Measurements from ENCODE around the gene RGS4.

- TF ChIP-seq, protein P1, sequence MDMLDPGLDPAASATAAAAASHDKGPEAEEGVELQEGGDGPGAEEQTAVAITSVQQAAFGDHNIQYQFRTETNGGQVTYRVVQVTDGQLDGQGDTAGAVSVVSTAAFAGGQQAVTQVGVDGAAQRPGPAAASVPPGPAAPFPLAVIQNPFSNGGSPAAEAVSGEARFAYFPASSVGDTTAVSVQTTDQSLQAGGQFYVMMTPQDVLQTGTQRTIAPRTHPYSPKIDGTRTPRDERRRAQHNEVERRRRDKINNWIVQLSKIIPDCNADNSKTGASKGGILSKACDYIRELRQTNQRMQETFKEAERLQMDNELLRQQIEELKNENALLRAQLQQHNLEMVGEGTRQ (CRISPR knock-in tag; IDR thresholded peaks at IDR 0.05): no peak
- TF ChIP-seq, protein P2, sequence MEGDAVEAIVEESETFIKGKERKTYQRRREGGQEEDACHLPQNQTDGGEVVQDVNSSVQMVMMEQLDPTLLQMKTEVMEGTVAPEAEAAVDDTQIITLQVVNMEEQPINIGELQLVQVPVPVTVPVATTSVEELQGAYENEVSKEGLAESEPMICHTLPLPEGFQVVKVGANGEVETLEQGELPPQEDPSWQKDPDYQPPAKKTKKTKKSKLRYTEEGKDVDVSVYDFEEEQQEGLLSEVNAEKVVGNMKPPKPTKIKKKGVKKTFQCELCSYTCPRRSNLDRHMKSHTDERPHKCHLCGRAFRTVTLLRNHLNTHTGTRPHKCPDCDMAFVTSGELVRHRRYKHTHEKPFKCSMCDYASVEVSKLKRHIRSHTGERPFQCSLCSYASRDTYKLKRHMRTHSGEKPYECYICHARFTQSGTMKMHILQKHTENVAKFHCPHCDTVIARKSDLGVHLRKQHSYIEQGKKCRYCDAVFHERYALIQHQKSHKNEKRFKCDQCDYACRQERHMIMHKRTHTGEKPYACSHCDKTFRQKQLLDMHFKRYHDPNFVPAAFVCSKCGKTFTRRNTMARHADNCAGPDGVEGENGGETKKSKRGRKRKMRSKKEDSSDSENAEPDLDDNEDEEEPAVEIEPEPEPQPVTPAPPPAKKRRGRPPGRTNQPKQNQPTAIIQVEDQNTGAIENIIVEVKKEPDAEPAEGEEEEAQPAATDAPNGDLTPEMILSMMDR (IDR thresholded peaks at IDR 0.05): no peak
- TF ChIP-seq, protein P3, sequence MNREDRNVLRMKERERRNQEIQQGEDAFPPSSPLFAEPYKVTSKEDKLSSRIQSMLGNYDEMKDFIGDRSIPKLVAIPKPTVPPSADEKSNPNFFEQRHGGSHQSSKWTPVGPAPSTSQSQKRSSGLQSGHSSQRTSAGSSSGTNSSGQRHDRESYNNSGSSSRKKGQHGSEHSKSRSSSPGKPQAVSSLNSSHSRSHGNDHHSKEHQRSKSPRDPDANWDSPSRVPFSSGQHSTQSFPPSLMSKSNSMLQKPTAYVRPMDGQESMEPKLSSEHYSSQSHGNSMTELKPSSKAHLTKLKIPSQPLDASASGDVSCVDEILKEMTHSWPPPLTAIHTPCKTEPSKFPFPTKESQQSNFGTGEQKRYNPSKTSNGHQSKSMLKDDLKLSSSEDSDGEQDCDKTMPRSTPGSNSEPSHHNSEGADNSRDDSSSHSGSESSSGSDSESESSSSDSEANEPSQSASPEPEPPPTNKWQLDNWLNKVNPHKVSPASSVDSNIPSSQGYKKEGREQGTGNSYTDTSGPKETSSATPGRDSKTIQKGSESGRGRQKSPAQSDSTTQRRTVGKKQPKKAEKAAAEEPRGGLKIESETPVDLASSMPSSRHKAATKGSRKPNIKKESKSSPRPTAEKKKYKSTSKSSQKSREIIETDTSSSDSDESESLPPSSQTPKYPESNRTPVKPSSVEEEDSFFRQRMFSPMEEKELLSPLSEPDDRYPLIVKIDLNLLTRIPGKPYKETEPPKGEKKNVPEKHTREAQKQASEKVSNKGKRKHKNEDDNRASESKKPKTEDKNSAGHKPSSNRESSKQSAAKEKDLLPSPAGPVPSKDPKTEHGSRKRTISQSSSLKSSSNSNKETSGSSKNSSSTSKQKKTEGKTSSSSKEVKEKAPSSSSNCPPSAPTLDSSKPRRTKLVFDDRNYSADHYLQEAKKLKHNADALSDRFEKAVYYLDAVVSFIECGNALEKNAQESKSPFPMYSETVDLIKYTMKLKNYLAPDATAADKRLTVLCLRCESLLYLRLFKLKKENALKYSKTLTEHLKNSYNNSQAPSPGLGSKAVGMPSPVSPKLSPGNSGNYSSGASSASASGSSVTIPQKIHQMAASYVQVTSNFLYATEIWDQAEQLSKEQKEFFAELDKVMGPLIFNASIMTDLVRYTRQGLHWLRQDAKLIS (CRISPR knock-in tag; IDR thresholded peaks at IDR 0.05; ENCODE audit: borderline replicate concordance): no peak
- no peak for TF ChIP-seq NR2C2 (CRISPR knock-in tag; IDR thresholded peaks at IDR 0.05)
- TF ChIP-seq, protein P4, sequence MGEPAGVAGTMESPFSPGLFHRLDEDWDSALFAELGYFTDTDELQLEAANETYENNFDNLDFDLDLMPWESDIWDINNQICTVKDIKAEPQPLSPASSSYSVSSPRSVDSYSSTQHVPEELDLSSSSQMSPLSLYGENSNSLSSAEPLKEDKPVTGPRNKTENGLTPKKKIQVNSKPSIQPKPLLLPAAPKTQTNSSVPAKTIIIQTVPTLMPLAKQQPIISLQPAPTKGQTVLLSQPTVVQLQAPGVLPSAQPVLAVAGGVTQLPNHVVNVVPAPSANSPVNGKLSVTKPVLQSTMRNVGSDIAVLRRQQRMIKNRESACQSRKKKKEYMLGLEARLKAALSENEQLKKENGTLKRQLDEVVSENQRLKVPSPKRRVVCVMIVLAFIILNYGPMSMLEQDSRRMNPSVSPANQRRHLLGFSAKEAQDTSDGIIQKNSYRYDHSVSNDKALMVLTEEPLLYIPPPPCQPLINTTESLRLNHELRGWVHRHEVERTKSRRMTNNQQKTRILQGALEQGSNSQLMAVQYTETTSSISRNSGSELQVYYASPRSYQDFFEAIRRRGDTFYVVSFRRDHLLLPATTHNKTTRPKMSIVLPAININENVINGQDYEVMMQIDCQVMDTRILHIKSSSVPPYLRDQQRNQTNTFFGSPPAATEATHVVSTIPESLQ (CRISPR knock-in tag; IDR thresholded peaks at IDR 0.05): no peak
- no peak for TF ChIP-seq ATF3 (CRISPR knock-in tag; conservative IDR thresholded peaks at IDR 0.05)
- no peak for TF ChIP-seq ZNF121 (CRISPR knock-in tag; IDR thresholded peaks at IDR 0.05)
- no peak for TF ChIP-seq ZBTB43 (CRISPR knock-in tag; IDR thresholded peaks at IDR 0.05)
- TF ChIP-seq USF1 (CRISPR knock-in tag; IDR thresholded peaks at IDR 0.05): no peak
- TF ChIP-seq, protein P5, sequence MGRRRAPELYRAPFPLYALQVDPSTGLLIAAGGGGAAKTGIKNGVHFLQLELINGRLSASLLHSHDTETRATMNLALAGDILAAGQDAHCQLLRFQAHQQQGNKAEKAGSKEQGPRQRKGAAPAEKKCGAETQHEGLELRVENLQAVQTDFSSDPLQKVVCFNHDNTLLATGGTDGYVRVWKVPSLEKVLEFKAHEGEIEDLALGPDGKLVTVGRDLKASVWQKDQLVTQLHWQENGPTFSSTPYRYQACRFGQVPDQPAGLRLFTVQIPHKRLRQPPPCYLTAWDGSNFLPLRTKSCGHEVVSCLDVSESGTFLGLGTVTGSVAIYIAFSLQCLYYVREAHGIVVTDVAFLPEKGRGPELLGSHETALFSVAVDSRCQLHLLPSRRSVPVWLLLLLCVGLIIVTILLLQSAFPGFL (CRISPR knock-in tag; IDR thresholded peaks at IDR 0.05; ENCODE audit: borderline replicate concordance): no peak
These were observed 23.1 kb upstream of the RGS4 start for GRCh38 chr1:163046071-163046470.
